OCI-LY1 (cell line): ENCODE data around the gene VSIG10L2.

ENCODE experiments used
- EZH2 ChIP-seq: fragments of 200-600 bp; sonication (generic), shearing (Covaris generic); IDR thresholded peaks from 2 replicates; pipeline ENCODE4 v1.8.0; 2017; ENCODE audit warnings: borderline replicate concordance, mixed run types, mild to moderate bottlenecking, antibody characterized with exemption, low read length, moderate library complexity, mixed read lengths
- TF ChIP-seq, protein P1 (sequence below): fragments of 200-600 bp; sonication (generic), shearing (Covaris generic); IDR thresholded peaks from 2 replicates; pipeline ENCODE4 v1.5.1; 2017; ENCODE audit warnings: mild to moderate bottlenecking, antibody characterized with exemption, low read length, moderate library complexity, mixed read lengths

DNA sequence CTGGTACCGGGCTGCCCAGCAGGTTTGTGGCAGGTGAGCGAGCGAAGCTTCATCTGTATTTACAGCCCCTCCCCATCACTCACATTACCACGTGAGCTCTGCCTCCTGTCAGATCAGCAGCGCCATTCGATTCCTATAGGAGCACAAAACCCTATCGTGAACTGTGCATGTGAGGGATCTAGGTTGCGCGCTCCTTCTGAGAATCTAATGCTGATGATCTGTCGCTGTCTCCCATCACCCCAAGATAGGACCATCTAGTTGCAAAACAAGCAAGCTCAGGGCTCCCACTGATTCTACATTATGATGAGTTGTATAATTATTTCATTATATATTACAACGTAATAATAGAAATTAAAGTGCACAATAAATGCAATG is 15.8 kb upstream of the VSIG10L2 start:
- TF ChIP-seq, protein P1, sequence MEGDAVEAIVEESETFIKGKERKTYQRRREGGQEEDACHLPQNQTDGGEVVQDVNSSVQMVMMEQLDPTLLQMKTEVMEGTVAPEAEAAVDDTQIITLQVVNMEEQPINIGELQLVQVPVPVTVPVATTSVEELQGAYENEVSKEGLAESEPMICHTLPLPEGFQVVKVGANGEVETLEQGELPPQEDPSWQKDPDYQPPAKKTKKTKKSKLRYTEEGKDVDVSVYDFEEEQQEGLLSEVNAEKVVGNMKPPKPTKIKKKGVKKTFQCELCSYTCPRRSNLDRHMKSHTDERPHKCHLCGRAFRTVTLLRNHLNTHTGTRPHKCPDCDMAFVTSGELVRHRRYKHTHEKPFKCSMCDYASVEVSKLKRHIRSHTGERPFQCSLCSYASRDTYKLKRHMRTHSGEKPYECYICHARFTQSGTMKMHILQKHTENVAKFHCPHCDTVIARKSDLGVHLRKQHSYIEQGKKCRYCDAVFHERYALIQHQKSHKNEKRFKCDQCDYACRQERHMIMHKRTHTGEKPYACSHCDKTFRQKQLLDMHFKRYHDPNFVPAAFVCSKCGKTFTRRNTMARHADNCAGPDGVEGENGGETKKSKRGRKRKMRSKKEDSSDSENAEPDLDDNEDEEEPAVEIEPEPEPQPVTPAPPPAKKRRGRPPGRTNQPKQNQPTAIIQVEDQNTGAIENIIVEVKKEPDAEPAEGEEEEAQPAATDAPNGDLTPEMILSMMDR, result no peak
- TF ChIP-seq EZH2, result no peak
